HG02884 (cell line): ENCODE results near the gene GHDC.
"Not testable (repeated sequence)": the region's sequence is repeated elsewhere in the genome, so short reads cannot be mapped to it uniquely, and the experiment has no call there.

Experiments used
- ATAC-seq: cut with Tn5 transposase; IDR thresholded peaks from one replicate; pipeline ENCODE4 v1.9.1; 2021; ENCODE audit warnings: mild to moderate bottlenecking, moderate library complexity; ENCODE audit not compliant: unreplicated experiment

The GHDC gene

DNA sequence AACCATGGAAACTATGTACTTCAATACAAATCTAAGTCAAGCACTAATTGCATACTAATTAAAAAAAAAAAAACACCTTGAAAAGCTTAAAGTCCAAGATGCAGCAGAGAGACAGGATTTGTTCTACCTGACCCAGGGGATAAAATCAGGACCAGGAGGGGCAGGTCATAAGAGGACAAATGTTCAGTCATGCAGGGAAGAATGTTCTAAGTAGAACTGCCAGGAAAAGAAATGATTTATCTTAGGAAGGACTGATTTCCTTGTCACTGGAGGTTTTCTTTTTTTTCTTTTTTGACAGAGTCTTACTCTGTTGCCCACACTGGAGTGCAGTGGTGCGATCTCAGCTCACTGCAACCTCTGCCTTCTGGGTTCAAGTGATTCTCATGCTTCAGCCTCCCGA, 9.1 kb upstream of the GHDC start:
- no peak for ATAC-seq

DNA sequence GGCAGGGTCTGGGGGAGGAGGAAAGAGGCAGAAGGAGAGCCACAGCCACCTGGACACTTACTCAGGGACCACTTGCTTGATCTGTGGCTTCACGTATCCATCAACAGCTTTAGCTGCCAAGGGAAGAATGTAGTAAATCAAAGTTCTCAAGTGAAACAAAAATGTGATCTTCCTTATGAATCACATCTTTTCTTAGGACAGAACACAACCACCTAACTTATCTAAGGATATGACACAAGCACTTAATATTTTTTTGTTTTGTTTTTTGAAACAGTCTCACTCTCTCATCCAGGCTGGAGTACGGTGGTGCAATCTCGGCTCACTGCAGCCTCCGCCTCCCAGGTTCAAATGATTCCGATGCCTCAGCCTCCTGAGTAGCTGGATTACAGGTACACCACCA, 8.4 kb upstream of the GHDC start:
- ATAC-seq: no peak

DNA sequence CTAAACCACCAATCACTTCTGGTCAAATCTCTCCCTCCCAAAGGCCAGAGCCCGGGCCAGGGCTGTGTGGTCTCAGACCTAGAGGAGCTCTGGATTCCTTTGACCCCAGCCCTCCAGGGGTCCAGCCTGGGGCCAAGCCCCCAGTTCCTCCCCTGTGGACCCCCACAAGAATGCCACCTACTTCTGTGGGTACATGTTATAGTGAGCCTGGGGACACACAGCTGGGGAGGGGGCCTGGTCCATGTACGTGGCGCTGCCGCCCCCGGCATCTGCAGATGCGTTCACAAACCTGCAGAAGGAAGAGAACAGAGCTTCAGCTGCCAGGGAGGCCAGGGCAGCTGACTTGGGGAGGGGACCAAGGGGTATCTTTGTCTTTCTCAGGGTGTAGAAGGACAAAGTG, 7.9 kb upstream of the GHDC start:
- ATAC-seq: no peak

DNA sequence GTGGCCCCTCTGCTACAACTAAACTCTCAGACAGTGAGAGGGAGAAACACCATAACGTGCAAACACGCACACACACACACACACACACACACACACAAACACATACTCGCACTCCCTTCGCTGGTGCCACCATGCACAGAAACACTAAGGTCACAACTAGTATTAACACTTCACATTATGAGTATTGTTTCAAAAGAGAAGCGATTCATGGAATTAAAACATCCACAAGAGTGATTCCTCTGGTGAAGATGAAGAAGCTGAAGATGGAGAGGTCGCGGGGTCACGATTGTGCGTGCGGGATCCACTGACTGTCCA, 7.1 kb upstream of the GHDC start:
- no peak for ATAC-seq

DNA sequence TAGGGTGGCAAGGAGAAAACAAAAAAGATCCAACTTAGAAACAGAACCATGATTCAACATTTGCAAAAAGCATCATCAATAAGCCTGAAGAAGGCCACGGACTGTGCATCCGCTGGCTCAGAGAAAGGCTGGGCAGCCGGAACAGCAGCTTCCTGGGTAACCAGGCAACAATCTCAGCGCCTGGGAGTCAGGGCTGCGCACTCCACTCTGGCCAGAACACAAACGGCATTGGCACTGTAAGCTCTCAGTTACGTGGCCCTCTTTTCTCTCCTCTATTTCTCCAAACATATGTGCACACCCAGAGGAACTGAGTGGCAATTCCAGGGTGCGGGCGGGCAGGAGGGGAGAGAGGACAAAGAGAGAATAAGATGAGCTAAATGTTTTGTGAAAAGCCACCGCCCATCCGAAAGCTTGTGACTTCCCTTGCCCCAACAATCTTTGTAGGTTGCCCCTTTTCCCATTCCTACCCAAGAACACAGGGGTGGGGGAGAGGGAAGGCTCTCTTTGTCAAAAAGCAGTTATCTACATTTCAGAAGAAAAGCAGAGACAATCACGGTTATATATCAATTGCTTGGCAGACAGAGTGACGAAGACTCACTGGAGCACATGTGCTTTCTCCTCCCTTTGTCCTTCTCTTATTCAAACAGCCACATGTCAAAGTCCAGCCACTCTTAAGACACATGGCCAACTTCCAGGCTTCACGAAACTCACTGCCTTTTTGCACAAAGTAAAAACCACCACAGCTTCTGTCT, 6.6 kb upstream of the GHDC start:
- no peak for ATAC-seq

DNA sequence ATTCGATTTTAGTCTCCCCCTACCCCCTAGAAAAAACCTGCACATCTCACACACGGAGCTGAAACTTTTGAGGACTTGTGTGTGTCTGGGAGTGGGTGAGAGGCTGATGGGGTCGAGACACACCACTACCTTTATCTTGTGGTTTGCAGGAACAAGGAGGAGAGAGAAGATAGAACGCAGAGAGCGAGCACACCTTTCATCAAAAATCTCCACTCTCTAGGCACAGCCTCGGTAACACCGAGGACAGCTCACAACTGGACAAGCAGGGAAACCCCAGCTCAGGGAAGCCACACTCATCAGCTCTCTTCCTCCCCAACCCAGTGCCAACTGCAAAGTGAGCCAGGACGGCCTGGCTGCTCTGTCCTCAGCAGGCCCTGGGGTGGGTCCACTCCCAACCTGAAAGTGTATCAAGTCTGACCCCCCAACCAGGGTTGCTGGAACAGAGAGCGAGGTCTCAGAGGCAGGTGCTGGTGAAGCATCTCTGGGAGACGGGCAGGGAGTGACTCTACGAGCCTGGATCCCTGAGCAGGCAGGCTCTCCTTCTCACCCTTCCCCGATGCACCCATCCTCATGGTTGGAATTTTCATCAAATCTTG, 5.2 kb upstream of the GHDC start:
- no peak for ATAC-seq

DNA sequence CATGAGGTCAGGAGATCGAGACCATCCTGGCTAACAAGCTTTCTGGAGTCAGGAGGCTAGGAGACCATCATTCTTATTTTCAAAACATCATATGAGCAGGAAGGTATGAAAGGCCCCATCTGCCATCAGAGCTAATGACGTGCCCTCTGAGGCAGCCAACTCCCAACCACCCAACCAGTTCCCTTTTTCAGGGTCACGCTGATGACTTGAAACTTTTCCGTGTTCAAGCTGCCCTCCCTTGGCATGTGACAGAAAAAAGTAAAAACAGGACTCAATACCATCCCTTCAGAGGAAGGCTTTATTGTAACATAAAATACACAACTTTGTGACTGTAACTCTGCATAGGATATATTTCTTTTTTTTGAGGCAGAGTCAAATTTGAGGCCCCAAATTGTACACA, 4.6 kb upstream of the GHDC start:
- no peak for ATAC-seq

DNA sequence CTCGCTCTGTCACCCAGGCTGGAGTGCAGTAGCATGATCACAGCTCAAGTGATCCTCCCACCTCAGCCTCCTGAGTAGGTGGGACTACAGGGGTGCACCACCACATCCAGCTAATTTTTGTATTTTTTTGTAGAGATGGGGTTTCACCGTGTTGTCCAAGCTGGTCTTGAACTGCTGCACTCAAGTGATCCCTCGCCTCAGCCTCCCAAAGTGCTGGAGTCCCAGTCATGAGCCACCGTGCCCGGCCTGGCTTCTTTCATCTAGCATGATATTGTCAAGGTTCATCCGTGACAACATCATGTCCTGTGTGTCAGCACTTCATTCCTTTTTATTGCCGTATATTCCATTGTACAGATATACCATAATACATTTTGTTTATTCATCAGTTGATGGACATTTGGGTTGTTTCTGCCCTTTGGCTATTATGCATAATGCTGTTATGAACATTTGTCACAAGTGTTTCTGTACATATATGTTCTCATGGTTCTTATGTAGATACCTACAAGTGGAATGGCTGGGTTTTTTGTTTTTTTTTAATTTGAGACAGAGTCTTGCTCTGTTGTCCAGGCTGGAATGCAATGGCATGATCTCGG, 3.4 kb upstream of the GHDC start:
- ATAC-seq: no peak

DNA sequence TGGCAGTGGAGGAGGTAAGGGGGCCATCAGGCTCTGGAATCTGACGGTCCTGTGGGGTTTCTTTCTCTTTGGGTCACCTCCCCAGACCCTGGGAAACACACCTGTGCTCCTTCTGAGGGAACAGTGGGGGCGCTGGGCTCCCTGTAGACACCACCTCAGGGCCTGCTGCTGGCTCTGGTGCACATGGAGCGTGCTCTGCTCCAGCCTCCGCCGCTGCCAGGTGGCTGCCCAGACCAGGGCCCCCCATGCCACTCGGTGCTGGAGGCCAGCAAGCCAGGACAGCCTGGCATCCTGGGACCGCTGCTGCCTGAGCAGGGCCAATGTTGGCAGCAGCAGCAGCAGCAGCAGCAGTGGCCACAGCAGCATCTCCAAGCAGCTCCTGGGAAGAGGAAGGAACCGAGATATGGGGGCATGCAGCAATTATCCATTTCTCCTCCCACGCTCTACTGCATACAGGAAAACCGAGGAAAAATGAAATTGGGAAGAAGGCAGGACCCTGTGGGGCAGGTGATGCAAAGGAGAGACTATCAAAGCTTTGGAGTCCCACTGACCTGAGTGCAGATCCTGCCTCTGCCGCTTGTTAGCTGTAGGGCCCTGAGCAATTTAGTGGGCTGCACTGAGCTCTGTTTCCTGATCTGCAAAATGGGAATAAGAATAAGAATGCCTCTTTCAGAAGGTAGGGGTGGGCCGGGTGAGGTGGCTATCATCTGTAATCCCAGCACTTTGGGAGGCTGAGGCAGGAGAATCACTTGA, 902 bp downstream of the GHDC start:
- ATAC-seq: no peak

DNA sequence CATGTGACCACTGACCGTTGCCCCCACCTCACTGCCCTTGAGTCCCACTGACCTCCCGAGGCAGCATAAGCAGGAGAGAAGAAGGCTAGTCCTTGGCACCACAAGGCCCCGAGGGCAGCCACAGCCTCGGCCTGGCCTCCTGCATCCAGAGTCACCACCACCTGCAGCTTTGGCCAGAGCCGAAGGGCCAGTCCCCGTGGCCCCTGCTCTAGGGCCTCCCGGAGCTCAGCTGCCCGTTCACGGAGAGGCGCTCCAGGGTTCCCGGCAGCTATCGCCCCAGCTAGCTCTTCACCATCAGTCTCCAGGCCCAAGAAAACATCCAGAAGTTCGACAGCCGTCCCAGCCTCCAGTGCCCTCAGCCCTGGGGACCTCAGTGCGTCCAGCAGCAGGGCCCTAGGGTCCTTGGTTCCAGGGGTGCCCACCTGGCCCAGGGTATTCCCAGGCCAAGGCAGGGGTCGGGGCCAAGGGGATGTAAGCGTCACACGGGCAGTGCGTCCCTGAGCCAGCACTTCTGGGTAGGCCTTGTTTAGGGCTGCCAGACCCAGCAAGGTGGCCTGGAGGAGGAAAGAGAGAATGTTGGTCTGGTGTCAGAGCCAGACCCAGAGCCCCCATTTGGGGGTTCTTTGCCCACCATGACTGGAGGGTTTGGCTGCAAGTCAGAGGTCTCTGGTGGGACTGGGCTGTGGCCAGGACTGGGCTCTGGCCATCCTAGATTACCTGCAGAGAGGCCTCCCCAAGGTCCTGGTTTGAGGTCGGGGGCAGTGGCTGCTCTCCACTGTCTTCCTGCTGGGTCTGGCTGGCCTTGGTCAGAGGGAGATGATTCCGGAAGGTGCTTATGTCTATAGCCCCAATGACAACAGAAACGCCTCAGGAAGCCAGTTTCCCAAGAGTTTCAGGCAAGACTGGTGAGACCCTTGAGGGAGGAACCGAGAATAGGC, 1.8 kb downstream of the GHDC start:
- ATAC-seq: no peak

DNA sequence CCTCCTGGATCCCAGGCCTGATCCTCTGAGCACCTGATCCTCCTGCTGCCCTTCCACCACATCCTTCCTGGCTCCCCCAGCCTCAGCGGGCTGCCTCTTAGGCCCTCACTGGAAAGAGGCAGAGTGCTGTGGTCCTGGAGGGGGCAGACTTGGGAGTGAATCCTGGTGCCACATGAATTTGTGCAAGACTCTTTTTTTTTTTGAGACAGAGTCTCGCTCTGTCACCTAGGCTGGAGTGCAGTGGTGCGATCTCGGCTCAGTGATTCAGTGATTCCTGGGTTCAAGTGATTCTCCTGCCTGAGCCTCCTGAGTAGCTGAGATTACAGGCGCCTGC, 3.1 kb downstream of the GHDC start:
- ATAC-seq: no peak

DNA sequence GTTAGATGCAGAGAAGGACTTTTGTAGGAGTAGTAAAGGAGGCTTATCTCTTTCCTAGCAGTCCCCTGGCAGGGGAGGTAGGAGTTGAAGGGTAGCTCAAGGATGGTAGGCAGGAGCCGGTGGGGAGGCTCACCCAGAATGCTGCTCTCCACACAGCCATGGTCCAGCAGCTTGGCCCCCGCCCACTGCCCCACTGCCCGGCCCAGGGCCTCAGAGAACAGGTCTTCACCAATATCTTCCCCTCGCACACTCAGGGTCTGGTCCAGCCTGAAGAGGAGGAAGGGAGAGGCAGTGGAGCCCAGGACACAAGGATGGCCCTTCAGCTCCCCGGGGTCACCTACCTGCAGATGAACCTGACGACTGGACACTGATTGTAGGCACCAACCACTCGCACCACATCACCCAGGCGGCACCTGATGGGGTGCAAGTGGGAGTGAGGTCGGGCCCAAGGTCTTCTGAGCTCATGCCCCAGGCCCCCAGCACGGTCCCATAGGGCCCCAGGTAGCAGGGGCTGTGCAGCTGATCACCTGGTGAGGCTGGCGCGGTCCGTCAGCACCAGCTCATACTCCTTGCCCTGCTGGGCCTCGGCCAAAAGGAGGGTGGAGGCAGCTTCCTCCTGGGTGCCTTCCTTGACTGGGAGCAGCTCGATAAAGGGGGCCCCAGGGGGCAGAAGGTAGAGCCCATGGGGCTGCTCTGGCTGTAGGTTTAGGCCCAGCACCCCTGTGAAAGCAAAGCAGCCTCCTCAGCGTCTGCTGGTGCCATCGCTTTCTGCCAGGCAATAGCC, 3.6 kb downstream of the GHDC start:
- ATAC-seq: no peak

DNA sequence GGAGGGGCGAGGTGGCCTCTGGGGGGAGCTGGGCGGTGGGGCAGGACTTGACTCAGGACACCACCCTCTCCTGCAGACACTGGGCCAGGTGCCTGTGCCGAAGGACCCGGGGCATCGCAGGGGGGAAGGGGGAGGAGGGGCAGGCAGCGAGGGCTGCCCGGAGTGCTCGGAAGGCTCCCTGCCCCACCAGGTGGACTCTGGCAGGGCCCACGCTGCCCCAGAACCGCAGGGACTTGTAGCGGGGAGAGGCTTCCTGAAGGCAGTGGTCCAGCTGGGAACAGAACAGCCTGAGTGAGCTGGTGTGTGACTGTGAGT, 4.7 kb downstream of the GHDC start:
- no peak for ATAC-seq

DNA sequence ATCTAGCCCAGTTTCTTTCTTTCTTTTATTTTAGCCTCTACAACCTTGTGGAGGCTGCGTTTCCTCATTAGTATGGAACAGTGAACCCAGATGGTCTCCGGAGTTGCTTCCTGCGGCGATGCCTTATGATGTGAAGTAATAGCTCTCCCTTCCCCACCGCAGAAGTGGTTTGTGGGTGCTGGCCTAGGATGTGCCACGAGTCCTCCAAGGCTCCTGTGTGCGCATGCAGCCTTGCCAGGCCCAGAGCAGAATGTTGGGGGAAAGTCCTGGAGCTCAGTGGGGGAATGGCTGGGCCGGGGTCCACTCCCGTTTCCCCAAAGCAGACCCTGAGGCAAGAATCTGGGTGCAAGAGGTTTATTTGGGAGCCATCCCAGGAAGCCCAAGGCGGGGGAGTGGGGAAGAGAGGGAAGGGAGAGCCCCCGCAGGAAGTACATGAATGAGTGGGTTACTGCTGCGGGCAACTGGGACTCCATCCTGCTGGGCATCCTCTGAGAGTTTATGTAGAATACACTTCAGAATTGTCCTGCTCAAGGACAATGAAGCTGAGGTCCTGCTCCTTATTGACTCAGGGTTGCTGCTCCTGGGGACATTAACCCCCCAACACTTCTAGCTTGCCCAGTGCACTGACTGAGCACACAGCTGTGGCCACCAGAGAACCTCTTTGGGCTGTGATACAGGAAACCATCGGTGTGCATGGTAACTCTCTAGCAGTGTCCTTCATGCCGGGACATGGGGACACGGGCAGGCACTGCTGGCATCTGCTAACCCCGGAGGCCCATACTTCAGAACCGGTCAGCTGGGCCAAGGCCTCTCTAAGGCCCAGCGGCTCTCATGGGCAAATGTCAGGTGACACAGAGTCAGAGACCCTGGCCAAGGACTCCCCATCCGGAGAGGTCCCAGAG, 5.3 kb downstream of the GHDC start:
- no peak for ATAC-seq

DNA sequence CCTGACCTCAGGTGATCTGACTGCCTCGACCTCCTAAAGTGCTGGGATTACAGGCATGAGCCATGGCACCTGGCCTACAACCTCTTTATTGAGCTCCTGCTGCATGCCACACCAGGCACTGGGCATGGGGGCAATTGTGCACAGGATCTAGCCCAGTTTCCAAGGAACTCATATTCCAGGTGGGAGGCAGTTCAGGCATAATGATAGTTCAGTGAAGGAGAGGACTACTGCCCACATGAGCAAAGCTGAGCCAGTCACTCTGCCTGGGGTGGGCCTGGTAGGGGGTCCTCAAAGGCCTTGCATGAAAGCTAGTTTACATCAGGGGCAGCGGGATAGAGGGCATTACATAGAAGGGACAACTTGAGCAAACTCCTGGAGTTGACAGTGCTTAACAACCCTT, 6.5 kb downstream of the GHDC start:
- no peak for ATAC-seq

DNA sequence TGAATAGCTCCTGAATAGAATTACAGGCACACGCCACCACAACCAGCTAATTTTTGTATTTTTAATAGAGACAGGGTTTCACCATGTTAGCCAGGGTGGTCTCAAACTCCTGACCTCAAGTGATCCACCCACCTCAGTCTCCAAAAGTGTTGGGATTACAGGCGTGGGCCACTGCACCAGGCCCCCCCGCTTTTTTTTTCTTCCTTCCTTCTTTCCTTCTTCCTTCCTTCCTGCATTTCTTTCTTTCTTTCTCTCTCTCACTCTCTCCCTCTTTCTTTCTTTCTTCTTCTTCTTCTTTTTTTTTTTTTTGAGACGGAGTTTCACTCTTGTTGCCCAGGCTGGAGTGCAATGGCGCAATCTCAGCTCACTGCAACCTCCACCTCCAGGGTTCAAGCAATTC, 8.1 kb downstream of the GHDC start:
- not testable (repeated sequence) for ATAC-seq

DNA sequence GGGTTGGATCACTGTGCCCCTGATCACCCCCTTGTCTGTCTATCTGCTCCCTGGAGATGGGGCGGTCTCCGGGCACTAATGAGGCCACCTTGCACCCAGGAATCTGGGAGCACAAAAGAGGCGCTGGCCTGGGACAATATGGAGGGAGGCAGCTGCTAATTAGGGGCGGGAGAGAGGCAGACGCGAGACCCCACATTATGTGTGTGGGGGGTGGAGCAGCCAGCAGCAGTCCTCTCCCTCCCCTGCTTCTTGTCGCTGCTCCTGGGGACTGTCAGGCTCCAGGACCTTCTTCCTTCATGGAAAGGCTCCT, 8.7 kb downstream of the GHDC start:
- ATAC-seq: no peak

DNA sequence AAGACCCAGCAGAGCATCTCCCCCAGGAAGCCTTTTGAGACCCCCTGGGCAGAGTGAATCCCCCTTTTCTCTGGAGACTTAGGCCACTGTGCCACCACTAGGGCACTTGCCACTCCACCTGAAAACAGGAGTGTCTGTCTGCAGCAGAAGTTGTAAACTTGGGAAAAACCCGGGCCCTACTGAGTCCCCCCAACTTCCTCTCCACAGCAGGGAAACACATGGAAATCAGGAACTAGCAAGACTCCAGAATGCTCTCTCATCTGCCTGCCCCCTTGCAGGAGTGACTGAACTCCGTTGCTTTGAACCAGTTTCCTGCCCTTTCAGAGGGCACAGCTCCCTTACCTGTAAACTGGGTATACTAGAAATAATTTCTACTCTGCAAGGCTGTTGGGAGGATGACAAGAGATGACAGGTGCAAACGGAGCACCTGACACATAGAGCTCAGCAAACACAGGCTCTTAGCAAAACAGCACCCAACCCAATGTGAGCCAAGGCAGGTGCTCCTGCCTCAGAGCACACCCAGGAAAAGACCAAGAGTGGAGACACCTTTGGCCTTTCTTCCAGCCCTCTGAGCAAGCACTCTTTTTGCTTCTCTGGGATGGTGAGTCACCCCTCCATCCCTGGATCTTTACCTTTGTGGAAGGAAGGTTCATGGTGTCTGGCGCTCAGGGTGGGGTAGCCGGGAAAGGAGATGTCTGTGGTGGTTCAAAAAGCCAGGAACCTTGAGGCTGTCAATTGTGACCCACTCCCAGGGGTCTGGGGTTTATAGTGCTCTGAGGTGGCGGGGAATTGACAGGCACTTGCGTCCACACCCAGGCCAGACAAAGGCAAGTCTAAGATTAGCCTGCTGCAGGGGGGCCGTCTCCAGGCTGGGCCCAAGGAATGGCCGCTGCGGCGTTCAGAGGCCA, 9.3 kb downstream of the GHDC start, which contains the start of gene HCRT:
Gene HCRT (minus strand): TSS at position 740 of the 908 bp plus-strand sequence. CDS start 87 bp downstream, at position 653.
- no peak for ATAC-seq
